Heart left ventricle (tissue), 13 donors: ENCODE results near the gene LYSMD3.

Source experiments
- POLR2A ChIP-seq, 2 donors: fragments of 450-650 bp; IDR thresholded peaks; one replicate each; pipeline ENCODE4 v1.6.1; 2017; ENCODE audit warnings: antibody characterized with exemption in 2 of 2, mild to moderate bottlenecking in 2 of 2, moderate library complexity in 2 of 2
- TF ChIP-seq, protein P1 (sequence below), 12 donors: fragments of 200-600 bp; sonication (generic) in 4 of 12; IDR thresholded peaks; one replicate each; pipeline versions ENCODE4 v1.5.0 to v1.8.0; 2018 to 2022; ENCODE audit warnings: antibody characterized with exemption in 12 of 12, mild to moderate bottlenecking in 5 of 12
- donor health status: ischemic (EF 13 %, LVEDD 7.1; RV severe dilation, severe dysfunction).
- donor health status: DM: no; HTN: yes; CAD: no.
- donor health status: DM: no; HTN: no; CAD: no.
- donor health status: ischemic (EF 25% LVEDD 6.9; RV normal size, moderate dysfunction).
- donor health status: ischemic (EF 25% LVEDD 5.7; RV mildly dilated, moderate dysfunction).
- donor health status: ischemic (EF 35%, LVEDD 5.7; RV mildly dilated, moderate dysfunction).
- donor health status: nonischemic (EF 11% LVEDD 7.7; RV severe dilation, severe dysfunction).
- donor health status: DM: yes; HTN: yes; CAD: no.
- donor health status: PGD.
- donor health status: ischemic (EF 29% LVEDD 5.4; RV normal size, mild dysfunction).
- donor health status: nonischemic (EF 23%, LVEDD 6.1; RV moderate dilation, normal function).

DNA sequence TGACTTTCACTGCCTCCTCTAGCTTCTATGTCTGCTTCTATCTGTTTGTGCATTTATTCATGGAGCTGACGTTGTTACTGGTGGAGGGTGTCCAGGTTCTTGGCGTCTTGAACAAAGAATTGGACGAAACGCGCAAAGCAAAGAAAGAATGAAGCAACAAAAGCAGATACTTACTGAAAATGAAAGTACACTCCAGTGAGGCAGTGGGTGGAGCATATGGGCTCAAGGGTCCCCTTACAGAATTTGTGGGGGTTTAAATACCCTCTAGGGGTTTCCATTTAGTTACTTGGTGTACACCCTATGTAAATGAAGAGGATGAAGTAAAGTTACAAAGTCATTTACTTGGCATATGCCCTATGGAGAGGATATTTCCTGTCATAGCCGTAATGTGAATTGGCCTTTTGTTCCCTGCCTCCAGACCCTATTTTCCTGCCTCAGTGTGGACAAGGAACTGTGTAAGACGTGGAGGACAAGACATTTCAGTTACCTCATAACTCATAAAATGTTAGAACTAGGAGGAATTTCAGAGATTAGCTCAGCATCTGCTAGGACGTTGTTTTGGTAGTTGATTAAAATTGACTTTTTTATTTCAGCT is 51.7 kb downstream of the LYSMD3 start:
- no peak for TF ChIP-seq POLR2A (IDR thresholded peaks at IDR 0.05)
- TF ChIP-seq, protein P1, sequence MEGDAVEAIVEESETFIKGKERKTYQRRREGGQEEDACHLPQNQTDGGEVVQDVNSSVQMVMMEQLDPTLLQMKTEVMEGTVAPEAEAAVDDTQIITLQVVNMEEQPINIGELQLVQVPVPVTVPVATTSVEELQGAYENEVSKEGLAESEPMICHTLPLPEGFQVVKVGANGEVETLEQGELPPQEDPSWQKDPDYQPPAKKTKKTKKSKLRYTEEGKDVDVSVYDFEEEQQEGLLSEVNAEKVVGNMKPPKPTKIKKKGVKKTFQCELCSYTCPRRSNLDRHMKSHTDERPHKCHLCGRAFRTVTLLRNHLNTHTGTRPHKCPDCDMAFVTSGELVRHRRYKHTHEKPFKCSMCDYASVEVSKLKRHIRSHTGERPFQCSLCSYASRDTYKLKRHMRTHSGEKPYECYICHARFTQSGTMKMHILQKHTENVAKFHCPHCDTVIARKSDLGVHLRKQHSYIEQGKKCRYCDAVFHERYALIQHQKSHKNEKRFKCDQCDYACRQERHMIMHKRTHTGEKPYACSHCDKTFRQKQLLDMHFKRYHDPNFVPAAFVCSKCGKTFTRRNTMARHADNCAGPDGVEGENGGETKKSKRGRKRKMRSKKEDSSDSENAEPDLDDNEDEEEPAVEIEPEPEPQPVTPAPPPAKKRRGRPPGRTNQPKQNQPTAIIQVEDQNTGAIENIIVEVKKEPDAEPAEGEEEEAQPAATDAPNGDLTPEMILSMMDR (IDR thresholded peaks at IDR 0.05): no peak
